AG20443 (cell line): ENCODE measurements around the gene ICAM4.

Source experiments
- DNase-seq: peaks from one replicate; pipeline ENCODE4 v3.0.0; 2012; ENCODE audit warnings: low spot score, mixed read lengths

The ICAM4 gene

GRCh38 chr19:10291554-10292205, 4.9 kb downstream of the ICAM4 start:
- DNase-seq: no peak

GRCh38 chr19:10292206-10292788, 5.5 kb downstream of the ICAM4 start:
- DNase-seq: peak; percentile 85

- DNase-seq: peak; percentile 29
These were observed 6.3 kb downstream of the ICAM4 start for GRCh38 chr19:10292789-10293636.

GRCh38 chr19:10293637-10294367, 7.0 kb downstream of the ICAM4 start:
- DNase-seq: no peak

- DNase-seq: no peak
These were observed 7.6 kb downstream of the ICAM4 start for GRCh38 chr19:10294368-10294697.

GRCh38 chr19:10295305-10295846, 8.6 kb downstream of the ICAM4 start:
- peak; percentile 42 for DNase-seq

GRCh38 chr19:10295847-10296591, 9.3 kb downstream of the ICAM4 start:
- no peak for DNase-seq

GRCh38 chr19:10299545-10300458, 13.0 kb downstream of the ICAM4 start:
- no peak for DNase-seq

GRCh38 chr19:10305139-10305806, 18.5 kb downstream of the ICAM4 start:
- DNase-seq: peak; percentile 67

GRCh38 chr19:10306327-10306726, 19.6 kb downstream of the ICAM4 start:
- no peak for DNase-seq

- no peak for DNase-seq
These were observed 22.7 kb downstream of the ICAM4 start, which contains the start of gene ZGLP1 for GRCh38 chr19:10309423-10309822. TSS of gene ZGLP1 (minus strand) at chr19:10309815.

- peak; percentile 97 for DNase-seq
These were observed 28.8 kb downstream of the ICAM4 start, which contains the start of gene FDX2 for GRCh38 chr19:10315335-10316214. TSS of gene FDX2 (minus strand) at chr19:10316015. CDS start at chr19:10315996, 19 bp downstream.

GRCh38 chr19:10316229-10317044, 29.7 kb downstream of the ICAM4 start:
- DNase-seq: no peak

GRCh38 chr19:10317045-10317856, 30.5 kb downstream of the ICAM4 start:
- no peak for DNase-seq

- DNase-seq: no peak
These were observed 31.2 kb downstream of the ICAM4 start for GRCh38 chr19:10317857-10318462.
